ENCODE measurements around the gene C19orf81.

- TF ChIP-seq CSDE1 (IDR thresholded peaks at IDR 0.05), result no peak
- TF ChIP-seq CTCF (IDR thresholded peaks at IDR 0.05 in 2 of 3, conservative IDR thresholded peaks at IDR 0.05 in 1 of 3; ENCODE audit: insufficient read depth in 2 of 3, low read depth in 1 of 3, low read length in 3 of 3), result no peak
- no peak for TF ChIP-seq YY1 (IDR thresholded peaks at IDR 0.05; ENCODE audit: borderline replicate concordance in 1 of 3, control insufficient read depth in 1 of 3, extremely low read depth in 1 of 3, insufficient read depth in 3 of 3, insufficient read length in 1 of 3, insufficient replicate concordance in 2 of 3, low read depth in 1 of 3, low read length in 2 of 3)
- no peak for TF ChIP-seq E2F1 (CRISPR knock-in tag; IDR thresholded peaks at IDR 0.05)
- TF ChIP-seq PURB (CRISPR knock-in tag; IDR thresholded peaks at IDR 0.05; ENCODE audit: low read depth), result no peak
- TF ChIP-seq ZNF512 (tag; IDR thresholded peaks at IDR 0.05), result no peak
- TF ChIP-seq SAFB2 (IDR thresholded peaks at IDR 0.05; ENCODE audit: borderline replicate concordance, low read depth, low read length, severe bottlenecking), result no peak
- no peak for TF ChIP-seq NFIC (IDR thresholded peaks at IDR 0.05)
- no peak for TF ChIP-seq ZNF707 (CRISPR knock-in tag; conservative IDR thresholded peaks at IDR 0.05)
- TF ChIP-seq RBM22 (IDR thresholded peaks at IDR 0.05; ENCODE audit: low read depth, low read length, poor library complexity, severe bottlenecking), result no peak
- TF ChIP-seq ZBTB26 (CRISPR knock-in tag; IDR thresholded peaks at IDR 0.05), result no peak
- no peak for TF ChIP-seq CBFA2T3 (IDR thresholded peaks at IDR 0.05)
- TF ChIP-seq REST (IDR thresholded peaks at IDR 0.05; ENCODE audit: borderline replicate concordance), result no peak
- TF ChIP-seq REST (CRISPR knock-in tag; IDR thresholded peaks at IDR 0.05; ENCODE audit: low read depth), result no peak
- no peak for TF ChIP-seq SRF (CRISPR knock-in tag; IDR thresholded peaks at IDR 0.05)
Observed at GRCh38 chr19:50624949-50625600, 24.2 kb upstream of the C19orf81 start.

Measured in K562 (cell line).